ENCODE measurements around the gene BACH2. TPM values are rescaled to one million over a fixed set of nuclear protein-coding genes. Genes with fewer than 3 reads are reported as not detected.
A peak's percentile ranks its signal among the peaks of the same experiment; 100 is the strongest.

Gene BACH2
- total RNA-seq, 2 donors from 2014 or later: 3.0 to 22.9 TPM

DNA sequence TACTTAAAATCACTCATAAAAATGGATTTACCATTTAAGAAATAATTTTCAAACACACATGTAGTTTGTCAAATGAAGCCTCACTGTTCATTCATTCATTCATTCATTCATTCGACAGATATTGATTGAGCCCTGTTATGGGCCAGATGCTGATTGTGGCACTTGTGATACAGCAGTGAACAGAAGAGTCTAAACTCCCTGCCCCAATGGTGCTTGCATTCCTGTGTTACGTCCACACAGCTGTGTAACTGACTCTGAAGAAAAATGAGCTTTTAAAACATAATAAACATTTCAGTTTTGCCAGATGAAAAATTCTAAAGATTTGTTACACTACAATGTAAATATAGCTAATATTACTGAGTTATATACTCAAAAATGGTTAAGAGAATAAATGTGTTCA is 46.2 kb downstream of the BACH2 start:
- peaks cover 34% of the 10 kb centered on the region for H3K4me1 Mint-ChIP-seq
- peak overlapping the region; percentile 60 for H3K4me3 Mint-ChIP-seq
- peaks cover 5% of the 10 kb centered on the region for H3K9me3 Mint-ChIP-seq
- peaks cover 45% of the 10 kb centered on the region for H3K36me3 Mint-ChIP-seq (ENCODE audit: low read depth)
- no peaks in the 10 kb centered on the region for H3K27me3 Mint-ChIP-seq
- peak overlapping the region; percentile 85 for H3K27ac Mint-ChIP-seq
- no peak for ATAC-seq (replicated peaks)

DNA sequence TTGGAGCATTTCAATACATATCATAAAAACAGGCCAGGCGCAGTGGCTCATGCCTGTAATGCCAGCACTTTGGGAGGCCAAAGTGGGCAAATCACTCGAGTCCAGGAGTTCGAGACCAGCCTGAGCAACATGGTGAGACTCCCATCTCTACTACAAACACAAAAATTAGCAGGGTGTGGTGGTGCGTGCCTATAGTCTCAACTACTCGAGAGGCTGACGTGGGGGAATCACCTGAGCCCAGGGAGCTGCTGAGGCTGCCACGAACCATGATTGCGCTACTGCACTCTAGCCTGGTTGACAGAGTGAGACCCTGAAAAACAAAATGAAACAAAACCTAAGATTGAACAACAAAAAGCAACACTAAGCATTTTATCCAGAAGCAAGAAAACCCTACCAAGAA is 47.2 kb downstream of the BACH2 start:
- peak; percentile 53 for ATAC-seq (replicated peaks)
- H3K27ac Mint-ChIP-seq: peak overlapping the region; percentile 85
- H3K4me3 Mint-ChIP-seq: peak overlapping the region; percentile 60
- H3K36me3 Mint-ChIP-seq (ENCODE audit: low read depth): peaks cover 42% of the 10 kb centered on the region
- H3K27me3 Mint-ChIP-seq: no peaks in the 10 kb centered on the region
- H3K9me3 Mint-ChIP-seq: no peaks in the 10 kb centered on the region
- H3K4me1 Mint-ChIP-seq: peaks cover 29% of the 10 kb centered on the region

DNA sequence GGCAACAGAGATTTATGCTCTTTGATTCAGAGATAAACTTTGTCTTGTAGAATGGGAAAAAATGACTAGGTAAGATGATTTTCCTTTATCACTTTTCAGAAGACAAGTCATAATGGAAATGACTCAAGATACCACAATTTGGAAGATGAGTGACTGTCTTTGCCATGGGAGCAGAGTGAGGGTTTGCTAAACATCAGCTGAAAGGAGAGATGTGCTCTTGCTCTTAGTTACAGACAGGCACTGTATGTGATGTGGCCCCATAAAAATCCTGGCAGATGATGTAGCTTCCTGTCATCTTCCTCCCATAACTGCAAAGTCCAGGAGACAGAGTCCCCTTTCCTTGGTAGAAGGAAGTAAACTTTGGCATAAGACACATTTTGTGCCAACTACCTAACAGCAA is 47.6 kb downstream of the BACH2 start:
- H3K36me3 Mint-ChIP-seq (ENCODE audit: low read depth): peaks cover 44% of the 10 kb centered on the region
- ATAC-seq (replicated peaks): peak; percentile 89
- H3K4me3 Mint-ChIP-seq: peak overlapping the region; percentile 60
- H3K4me1 Mint-ChIP-seq: peaks cover 29% of the 10 kb centered on the region
- peak overlapping the region; percentile 85 for H3K27ac Mint-ChIP-seq
- H3K9me3 Mint-ChIP-seq: no peaks in the 10 kb centered on the region
- no peaks in the 10 kb centered on the region for H3K27me3 Mint-ChIP-seq

DNA sequence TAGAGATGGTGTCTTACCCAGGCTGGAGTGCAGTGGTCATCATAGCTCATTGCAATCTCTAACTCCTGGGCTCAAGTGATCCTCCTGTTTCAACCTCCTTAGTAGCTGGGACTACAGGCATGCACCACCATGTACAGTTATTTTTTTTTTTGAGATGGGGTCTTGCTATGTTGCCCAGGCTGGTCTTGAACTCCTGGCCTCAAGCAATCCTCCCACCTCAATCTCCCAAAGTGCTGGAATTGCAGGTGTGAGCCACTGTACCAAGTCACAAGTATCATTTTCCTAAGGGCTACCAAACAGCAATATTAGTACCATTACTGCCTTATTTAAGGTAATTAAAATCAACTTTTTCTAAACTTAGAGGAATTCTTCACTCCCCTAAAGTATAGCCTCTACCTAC is 49.4 kb downstream of the BACH2 start:
- Mint-ChIP-seq H3K36me3 (ENCODE audit: low read depth) (peaks cover 44% of the 10 kb centered on the region), H3K4me3 (no peak overlapping the region), H3K27ac (peak overlapping the region; percentile 85), H3K4me1 (peaks cover 30% of the 10 kb centered on the region), H3K27me3 (no peaks in the 10 kb centered on the region), H3K9me3 (no peaks in the 10 kb centered on the region)
- ATAC-seq (replicated peaks): no peak

DNA sequence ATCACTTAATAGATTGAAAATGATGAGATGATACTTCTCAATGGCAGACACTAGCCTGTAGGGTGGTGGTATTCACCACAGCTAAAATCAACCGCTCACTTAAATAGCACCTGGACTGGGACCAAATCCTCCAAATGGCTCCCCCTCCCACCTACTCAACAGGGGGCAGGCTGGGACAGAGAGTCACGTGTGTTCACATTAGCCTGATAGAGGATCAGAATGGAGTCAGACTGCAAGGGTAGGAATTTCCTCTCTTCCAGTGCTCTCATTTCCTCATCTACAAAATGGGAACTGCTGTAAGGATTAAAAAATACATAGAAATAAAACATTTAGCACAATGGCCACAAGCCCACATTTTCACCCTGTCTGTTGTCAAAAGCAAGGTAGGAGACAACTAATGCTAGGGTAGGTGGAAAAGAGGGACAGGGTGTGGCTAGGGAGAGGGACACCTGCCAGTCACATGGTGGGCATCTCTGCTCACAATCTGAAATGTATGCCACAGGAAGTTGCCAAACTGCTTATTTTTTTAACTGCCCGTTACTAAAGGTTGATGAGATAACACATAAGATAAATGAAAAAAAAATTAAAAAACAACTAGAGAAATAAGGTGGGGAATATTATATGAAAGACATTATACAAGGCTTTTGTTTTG is 55.3 kb downstream of the BACH2 start:
- H3K4me1 Mint-ChIP-seq: peaks cover 23% of the 10 kb centered on the region
- H3K27ac Mint-ChIP-seq: no peak overlapping the region
- H3K27me3 Mint-ChIP-seq: no peaks in the 10 kb centered on the region
- no peak overlapping the region for H3K4me3 Mint-ChIP-seq
- no peaks in the 10 kb centered on the region for H3K9me3 Mint-ChIP-seq
- peaks cover 6% of the 10 kb centered on the region for H3K36me3 Mint-ChIP-seq (ENCODE audit: low read depth)
- ATAC-seq (replicated peaks): no peak

DNA sequence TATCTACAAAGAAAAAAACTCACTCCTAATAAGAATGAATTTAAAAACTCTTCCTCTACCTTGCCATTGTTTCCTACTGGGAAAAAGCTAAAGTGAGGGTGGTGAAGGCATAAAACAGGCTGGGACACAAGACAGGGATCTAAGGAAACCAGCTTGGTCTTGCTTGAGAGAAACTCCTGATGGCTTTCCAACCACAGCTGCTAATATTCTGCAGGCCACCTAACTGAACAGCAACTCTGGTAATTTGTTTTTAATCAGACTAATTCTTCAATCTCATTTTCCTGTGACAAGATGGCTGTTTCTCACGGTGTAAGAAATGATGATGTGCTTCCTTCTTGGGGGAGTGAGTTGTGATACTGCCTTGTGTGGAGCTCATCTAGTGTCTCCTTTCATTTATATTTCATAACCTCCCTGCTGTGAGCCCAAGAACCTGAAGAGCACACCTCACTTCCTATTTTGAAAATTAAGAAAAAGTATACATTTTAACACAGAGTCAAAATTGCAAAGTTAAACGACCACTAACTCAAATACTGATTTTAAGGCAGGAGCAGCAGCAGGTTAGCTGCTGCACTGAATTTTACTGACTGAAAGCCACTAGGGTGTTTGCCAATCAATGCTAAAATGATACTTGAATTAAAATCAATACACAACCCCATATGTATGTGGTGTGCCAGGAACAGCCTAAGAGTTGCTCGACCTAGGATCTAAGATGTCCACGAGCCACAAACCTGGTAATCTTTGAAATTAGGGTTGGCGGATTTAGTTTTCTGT is 58.0 kb downstream of the BACH2 start:
- Mint-ChIP-seq H3K27me3 (no peaks in the 10 kb centered on the region), H3K27ac (peak overlapping the region; percentile 63), H3K36me3 (ENCODE audit: low read depth) (no peaks in the 10 kb centered on the region), H3K9me3 (peaks cover 4% of the 10 kb centered on the region), H3K4me3 (peak overlapping the region; percentile 53), H3K4me1 (peaks cover 41% of the 10 kb centered on the region)
- ATAC-seq (replicated peaks): no peak

DNA sequence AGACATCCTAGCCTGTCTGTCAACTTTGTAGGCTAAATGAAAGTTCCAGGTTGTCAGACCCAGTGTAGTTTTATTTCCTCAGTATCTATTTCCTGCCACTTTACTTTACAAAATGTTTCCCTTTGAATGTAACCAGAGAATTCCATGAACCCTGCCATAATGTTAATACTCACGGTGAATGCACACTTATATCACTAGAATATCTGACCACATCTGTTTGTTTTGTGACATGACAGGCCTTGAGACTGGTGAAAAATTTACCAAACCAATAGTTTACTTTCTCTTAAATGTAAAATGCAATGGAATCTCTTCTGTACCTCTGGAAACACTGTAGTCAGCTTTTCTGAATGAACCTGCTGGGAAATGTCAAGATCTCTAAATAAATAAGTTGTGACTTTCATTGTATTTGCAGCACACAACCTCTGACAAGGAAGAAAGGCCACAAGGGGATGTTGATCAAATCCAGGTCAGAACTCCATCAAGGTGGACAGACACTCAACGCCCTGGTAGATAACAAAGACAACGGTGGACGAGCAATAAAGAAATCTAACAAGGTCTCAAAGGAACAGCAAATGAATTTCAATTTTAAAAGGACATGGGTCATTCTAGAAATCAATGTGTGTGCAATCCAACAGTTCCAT is 59.2 kb downstream of the BACH2 start:
- Mint-ChIP-seq H3K9me3 (peaks cover 4% of the 10 kb centered on the region), H3K4me3 (peak overlapping the region; percentile 15), H3K27ac (no peak overlapping the region), H3K36me3 (ENCODE audit: low read depth) (no peaks in the 10 kb centered on the region), H3K27me3 (no peaks in the 10 kb centered on the region), H3K4me1 (peaks cover 49% of the 10 kb centered on the region)
- ATAC-seq (replicated peaks): no peak

DNA sequence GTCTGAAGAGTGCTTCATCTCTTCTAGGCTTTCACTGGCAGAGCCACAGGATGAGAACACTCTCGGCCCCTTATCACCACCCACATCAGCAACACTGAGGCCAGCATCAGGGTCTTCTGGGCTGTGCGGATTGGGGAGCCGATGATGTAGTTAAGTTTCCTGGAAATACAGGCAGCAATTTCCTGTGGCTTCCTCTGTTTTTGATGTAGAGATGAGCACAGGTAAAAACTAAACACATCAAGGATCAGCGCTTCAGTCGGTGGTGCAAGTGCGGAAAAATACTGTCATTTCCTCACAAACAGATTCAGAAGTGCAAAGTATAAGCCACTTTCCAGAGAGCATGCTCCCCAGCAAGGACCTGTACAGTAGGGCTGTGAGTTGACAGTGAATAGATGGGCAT is 62.6 kb downstream of the BACH2 start:
- H3K36me3 Mint-ChIP-seq (ENCODE audit: low read depth): no peaks in the 10 kb centered on the region
- H3K27me3 Mint-ChIP-seq: no peaks in the 10 kb centered on the region
- H3K4me3 Mint-ChIP-seq: peak overlapping the region; percentile 61
- H3K27ac Mint-ChIP-seq: peak overlapping the region; percentile 82
- ATAC-seq (replicated peaks): peak; percentile 91
- peaks cover 54% of the 10 kb centered on the region for H3K4me1 Mint-ChIP-seq
- peaks cover 4% of the 10 kb centered on the region for H3K9me3 Mint-ChIP-seq

DNA sequence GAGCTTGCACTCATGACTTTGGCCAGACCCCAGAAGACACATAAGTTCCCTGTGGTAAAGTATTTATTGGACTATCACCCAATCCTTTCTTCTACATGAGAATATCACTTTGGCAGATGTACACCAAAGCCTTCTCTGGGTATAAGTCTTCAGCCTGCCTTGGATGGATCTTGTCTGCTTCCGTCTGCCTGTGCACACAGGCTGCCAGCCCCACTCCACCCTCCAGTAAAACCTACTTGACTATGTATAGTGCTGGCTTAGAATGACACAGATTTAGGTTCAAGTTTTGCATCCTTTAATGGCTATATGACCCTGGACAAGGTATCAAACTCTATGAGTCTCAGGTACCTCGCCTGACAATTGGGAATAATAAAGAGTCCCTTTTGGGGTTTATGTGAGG is 63.4 kb downstream of the BACH2 start:
- ATAC-seq (replicated peaks): no peak
- Mint-ChIP-seq H3K4me3 (peak overlapping the region; percentile 61), H3K4me1 (peaks cover 48% of the 10 kb centered on the region), H3K27ac (peak overlapping the region; percentile 82), H3K27me3 (no peaks in the 10 kb centered on the region), H3K36me3 (ENCODE audit: low read depth) (no peaks in the 10 kb centered on the region), H3K9me3 (peaks cover 4% of the 10 kb centered on the region)

DNA sequence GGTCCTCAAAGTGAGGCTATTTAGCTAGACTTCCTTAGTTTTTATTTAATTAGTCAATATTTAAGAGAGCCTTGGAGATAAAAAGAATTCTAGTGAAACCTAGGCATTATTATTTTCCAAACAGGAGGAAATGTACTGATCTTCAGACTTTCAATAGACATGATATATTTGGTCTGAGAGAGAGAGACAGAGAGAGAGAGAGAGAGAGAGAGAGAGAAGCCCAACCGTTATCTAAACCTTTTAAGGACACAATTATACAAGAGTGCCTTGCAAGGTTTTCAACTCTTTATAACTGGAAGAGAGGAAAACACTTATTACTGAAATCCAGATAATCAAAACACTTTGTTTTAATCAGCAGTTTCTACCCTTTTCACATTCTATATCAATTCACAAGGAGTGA is 64.8 kb downstream of the BACH2 start:
- H3K27ac Mint-ChIP-seq: peak overlapping the region; percentile 82
- H3K9me3 Mint-ChIP-seq: peaks cover 4% of the 10 kb centered on the region
- ATAC-seq (replicated peaks): no peak
- no peaks in the 10 kb centered on the region for H3K27me3 Mint-ChIP-seq
- no peaks in the 10 kb centered on the region for H3K36me3 Mint-ChIP-seq (ENCODE audit: low read depth)
- H3K4me3 Mint-ChIP-seq: peak overlapping the region; percentile 61
- peaks cover 42% of the 10 kb centered on the region for H3K4me1 Mint-ChIP-seq

DNA sequence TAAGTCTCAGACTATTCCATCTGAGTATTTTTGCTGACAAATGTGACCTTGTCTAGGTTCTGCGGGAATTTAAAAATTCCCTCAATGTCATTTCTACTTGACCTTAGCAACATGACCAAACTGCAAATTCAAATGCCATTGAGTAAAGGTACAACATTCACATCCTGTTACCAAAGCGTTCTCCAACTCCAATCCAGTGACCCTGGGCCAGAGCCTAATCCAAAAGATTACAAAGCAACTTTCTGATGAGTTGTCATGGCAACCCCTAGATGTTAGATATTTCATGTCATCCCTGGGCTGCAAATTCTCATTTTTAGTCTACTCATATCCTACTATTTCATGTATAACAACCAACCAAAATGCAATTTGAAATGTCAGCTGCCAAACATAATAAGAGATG is 65.3 kb downstream of the BACH2 start:
- H3K36me3 Mint-ChIP-seq (ENCODE audit: low read depth): peaks cover 2% of the 10 kb centered on the region
- no peak for ATAC-seq (replicated peaks)
- H3K4me3 Mint-ChIP-seq: peak overlapping the region; percentile 64
- peaks cover 40% of the 10 kb centered on the region for H3K4me1 Mint-ChIP-seq
- no peak overlapping the region for H3K27ac Mint-ChIP-seq
- H3K9me3 Mint-ChIP-seq: peaks cover 3% of the 10 kb centered on the region
- H3K27me3 Mint-ChIP-seq: no peaks in the 10 kb centered on the region

DNA sequence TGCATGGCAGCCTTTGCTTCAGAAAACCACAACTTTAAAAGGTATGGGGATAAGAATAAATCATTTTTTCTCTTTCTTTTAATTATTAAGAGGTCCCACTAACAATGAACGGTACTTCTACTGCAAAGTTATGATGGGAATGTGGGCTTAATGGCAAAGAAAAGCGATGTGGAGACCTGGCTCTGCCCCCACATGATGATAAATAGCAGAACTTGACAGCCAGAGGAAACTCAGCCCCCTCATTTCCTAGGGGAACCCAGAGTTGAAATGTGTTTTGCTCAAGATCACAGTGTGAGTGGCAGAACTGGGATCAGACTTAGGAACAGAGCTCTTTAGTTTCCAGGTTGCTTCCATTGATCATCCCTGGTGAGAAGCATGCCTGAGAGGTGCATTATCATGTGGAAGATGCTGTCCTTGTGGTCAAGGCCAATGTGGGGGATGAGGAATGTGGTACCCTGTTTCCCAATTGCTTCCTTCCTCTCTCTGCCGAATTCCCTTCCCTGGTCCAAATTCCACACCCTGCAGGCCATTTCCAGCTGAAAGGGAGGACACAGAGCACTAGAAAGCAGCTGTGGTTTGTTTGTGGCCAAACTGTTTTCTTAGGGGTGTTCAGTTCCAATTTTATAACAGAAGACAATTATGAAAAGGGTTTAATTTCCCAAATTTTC is 66.0 kb downstream of the BACH2 start:
- no peak for ATAC-seq (replicated peaks)
- Mint-ChIP-seq H3K36me3 (ENCODE audit: low read depth) (peaks cover 5% of the 10 kb centered on the region), H3K27me3 (no peaks in the 10 kb centered on the region)

DNA sequence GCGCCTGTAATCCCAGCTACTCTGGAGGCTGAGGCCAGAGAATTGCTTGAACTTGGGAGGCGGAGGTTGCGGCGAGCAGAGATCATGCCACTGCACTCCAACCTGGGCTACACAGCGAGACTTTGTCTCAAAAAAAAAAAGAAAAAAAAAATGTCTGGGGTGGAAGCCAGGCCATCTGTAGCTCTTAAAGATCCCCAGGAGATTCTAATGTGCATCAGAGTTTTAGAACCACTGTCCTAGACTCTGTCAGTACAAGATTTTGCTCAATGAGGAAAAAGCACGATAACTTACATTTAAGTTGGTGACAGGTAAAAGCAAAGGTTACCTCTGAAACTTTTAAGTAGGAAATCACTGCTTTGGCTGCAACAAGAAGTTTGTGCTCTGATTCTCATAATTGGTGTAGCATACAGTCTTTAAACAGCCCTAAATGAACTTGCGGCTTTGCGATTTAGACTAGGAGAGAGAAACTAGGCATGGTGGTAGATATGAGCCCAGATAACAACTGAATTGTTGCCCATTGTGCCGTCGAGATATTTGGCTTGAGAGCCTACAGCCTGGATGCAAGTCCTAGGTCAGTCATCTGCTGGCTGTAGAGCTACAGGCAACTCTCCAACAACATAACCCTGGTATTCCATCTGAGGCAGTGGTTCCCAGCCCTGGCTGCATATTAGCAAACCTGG is 67.2 kb downstream of the BACH2 start:
- H3K4me3 Mint-ChIP-seq: no peak overlapping the region
- no peak overlapping the region for H3K27ac Mint-ChIP-seq
- peaks cover 42% of the 10 kb centered on the region for H3K4me1 Mint-ChIP-seq
- no peaks in the 10 kb centered on the region for H3K9me3 Mint-ChIP-seq
- no peak for ATAC-seq (replicated peaks)
- peaks cover 5% of the 10 kb centered on the region for H3K36me3 Mint-ChIP-seq (ENCODE audit: low read depth)
- H3K27me3 Mint-ChIP-seq: no peaks in the 10 kb centered on the region

More for the DNA sequence above, 66.0 kb downstream of the BACH2 start:
- Mint-ChIP-seq H3K27ac (peak overlapping the region; percentile 73), H3K9me3 (no peaks in the 10 kb centered on the region), H3K4me3 (peak overlapping the region; percentile 64), H3K4me1 (peaks cover 43% of the 10 kb centered on the region)

DNA sequence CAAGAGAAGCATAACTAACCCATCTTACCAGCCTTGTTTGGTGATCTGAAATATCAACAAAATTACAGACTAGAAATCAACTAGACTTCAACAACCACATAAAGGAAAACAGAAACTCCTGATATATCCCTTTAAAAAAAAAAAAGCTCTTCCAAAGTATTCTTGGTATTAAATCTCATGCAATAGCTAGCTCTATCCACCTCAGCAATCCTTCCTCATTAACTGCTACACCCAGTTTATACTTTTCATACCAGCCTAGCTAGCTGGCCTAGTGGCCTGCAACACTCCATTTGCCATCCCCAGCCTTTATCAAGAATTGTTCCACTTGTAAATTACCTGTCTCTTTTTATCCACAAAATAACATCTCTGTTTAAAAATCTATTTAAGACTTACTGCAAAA is 69.0 kb downstream of the BACH2 start:
- Mint-ChIP-seq H3K36me3 (ENCODE audit: low read depth) (peaks cover 10% of the 10 kb centered on the region), H3K9me3 (peaks cover 4% of the 10 kb centered on the region), H3K4me1 (peaks cover 32% of the 10 kb centered on the region), H3K4me3 (no peak overlapping the region), H3K27me3 (no peaks in the 10 kb centered on the region), H3K27ac (no peak overlapping the region)
- no peak for ATAC-seq (replicated peaks)

All from activated T-helper 17 cell treated with anti-CD3 and anti-CD28 coated beads, Interleukin-2, amount 50 U/mL, for 72 hours (primary cell).